Type B pancreatic cell (in vitro differentiated cells): ENCODE measurements around the gene PM20D1. TPM values are rescaled to one million over a fixed set of nuclear protein-coding genes. Genes with fewer than 3 reads are reported as not detected.

ENCODE experiments used
- DNase-seq: peaks from one replicate; pipeline ENCODE4 v3.0.0; 2021; ENCODE audit warnings: mixed read lengths; ENCODE audit not compliant: unreplicated experiment; ENCODE audit errors: extremely low spot score
- H3K27ac Mint-ChIP-seq: 2 replicates; pipeline ENCODE4 v1.8.0; 2021; ENCODE audit warnings: mild to moderate bottlenecking, mixed read lengths
- H3K27me3 Mint-ChIP-seq: 2 replicates; pipeline ENCODE4 v1.8.0; 2021; ENCODE audit warnings: mixed read lengths
- H3K36me3 Mint-ChIP-seq: 2 replicates; pipeline ENCODE4 v1.8.0; 2021; ENCODE audit warnings: mixed read lengths
- H3K4me1 Mint-ChIP-seq: one replicate; pipeline ENCODE4 v1.8.0; 2021; ENCODE audit warnings: mixed read lengths; ENCODE audit not compliant: unreplicated experiment
- H3K4me3 Mint-ChIP-seq: 2 replicates; pipeline ENCODE4 v1.8.0; 2021; ENCODE audit warnings: mild to moderate bottlenecking, mixed read lengths
- H3K9me3 Mint-ChIP-seq: 2 replicates; pipeline ENCODE4 v1.8.0; 2021; ENCODE audit warnings: mixed read lengths
- total RNA-seq: library from RNA; stranded (reverse); gene quantifications from 2 replicates; pipeline ENCODE4 v1.2.1, GENCODE V29; 2021; ENCODE audit warnings: low replicate concordance
- TF ChIP-seq, protein P1 (sequence below): fragments of 200-600 bp; sonication (generic); conservative IDR thresholded peaks from 2 replicates; pipeline ENCODE4 v1.5.0; 2021; ENCODE audit warnings: antibody characterized with exemption, mild to moderate bottlenecking

PM20D1 gene
- total RNA-seq, 1 donor from 2014 or later = not detected

DNA sequence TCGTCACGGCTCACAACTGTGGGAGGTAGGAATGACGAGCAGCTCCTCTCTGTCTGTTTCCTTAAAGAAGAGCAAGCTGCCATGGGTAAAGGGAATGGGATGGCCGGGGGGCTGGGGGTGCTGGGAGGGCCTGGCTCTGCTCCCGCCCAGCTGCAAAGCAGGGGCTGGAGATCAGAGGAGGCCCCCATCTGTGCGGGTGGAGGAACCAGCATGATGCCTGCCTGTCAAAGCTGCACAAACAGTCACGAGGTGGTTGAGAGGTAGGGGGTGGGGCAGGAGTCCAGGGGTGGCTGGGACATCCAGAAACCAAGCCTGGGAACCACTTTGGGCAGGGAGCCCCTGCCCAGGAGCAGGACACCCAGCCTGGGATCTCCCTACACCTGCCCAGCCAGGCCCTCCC is 49.5 kb downstream of the PM20D1 start:
- H3K27ac Mint-ChIP-seq = no peak overlapping the region
- no peak overlapping the region for H3K4me3 Mint-ChIP-seq
- peaks cover 16% of the 10 kb centered on the region for H3K36me3 Mint-ChIP-seq
- peaks cover 6% of the 10 kb centered on the region for H3K4me1 Mint-ChIP-seq
- H3K9me3 Mint-ChIP-seq = no peaks in the 10 kb centered on the region
- DNase-seq = no peak
- TF ChIP-seq, protein P1, sequence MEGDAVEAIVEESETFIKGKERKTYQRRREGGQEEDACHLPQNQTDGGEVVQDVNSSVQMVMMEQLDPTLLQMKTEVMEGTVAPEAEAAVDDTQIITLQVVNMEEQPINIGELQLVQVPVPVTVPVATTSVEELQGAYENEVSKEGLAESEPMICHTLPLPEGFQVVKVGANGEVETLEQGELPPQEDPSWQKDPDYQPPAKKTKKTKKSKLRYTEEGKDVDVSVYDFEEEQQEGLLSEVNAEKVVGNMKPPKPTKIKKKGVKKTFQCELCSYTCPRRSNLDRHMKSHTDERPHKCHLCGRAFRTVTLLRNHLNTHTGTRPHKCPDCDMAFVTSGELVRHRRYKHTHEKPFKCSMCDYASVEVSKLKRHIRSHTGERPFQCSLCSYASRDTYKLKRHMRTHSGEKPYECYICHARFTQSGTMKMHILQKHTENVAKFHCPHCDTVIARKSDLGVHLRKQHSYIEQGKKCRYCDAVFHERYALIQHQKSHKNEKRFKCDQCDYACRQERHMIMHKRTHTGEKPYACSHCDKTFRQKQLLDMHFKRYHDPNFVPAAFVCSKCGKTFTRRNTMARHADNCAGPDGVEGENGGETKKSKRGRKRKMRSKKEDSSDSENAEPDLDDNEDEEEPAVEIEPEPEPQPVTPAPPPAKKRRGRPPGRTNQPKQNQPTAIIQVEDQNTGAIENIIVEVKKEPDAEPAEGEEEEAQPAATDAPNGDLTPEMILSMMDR = no peak
- no peaks in the 10 kb centered on the region for H3K27me3 Mint-ChIP-seq

DNA sequence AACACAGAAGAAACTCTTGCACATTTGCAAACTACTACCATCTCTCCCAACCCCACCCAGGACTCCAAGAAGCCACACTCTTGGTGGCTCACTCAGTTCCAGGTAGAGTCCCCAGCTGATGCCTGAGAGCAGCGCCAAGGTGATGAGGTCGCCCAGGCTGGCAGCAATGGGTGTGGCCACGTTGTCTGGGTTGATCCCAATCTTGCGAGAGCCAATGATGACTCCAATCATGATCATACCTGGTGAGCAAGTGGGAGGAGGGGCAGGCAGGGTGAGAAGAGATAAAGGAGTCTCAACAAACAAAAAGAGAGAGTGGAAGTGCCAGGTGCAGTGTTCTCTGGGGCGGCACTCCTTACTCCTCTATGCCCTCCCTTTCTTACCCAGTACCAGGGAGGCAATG is 51.4 kb downstream of the PM20D1 start:
- H3K4me1 Mint-ChIP-seq = peaks cover 4% of the 10 kb centered on the region
- no peak for DNase-seq
- no peaks in the 10 kb centered on the region for H3K9me3 Mint-ChIP-seq
- H3K27ac Mint-ChIP-seq = no peak overlapping the region
- H3K4me3 Mint-ChIP-seq = no peak overlapping the region
- peaks cover 16% of the 10 kb centered on the region for H3K36me3 Mint-ChIP-seq
- TF ChIP-seq, protein P1 = no peak
- no peaks in the 10 kb centered on the region for H3K27me3 Mint-ChIP-seq

DNA sequence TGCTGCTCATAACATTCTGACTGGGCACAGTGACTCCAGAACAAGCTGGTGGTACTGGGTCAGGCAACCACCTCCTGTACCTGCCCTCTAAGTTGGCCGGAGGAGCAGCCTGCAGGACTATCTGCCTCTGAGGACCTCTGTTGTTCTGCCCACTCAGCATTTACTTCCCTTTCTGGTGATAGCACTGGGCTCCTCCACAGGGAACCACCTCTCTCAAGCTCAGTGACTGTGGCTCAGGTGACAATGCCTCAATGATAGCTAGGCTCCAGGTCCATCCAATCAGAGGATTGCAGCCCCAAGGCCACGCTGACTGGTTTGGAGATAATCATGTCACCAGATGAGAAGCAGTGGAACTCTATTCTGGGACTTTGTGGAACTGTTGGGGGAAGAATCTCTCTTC is 52.8 kb downstream of the PM20D1 start:
- H3K27me3 Mint-ChIP-seq = no peaks in the 10 kb centered on the region
- no peak for DNase-seq
- H3K36me3 Mint-ChIP-seq = peaks cover 16% of the 10 kb centered on the region
- H3K9me3 Mint-ChIP-seq = no peaks in the 10 kb centered on the region
- no peak overlapping the region for H3K4me3 Mint-ChIP-seq
- H3K27ac Mint-ChIP-seq = no peak overlapping the region
- H3K4me1 Mint-ChIP-seq = peaks cover 4% of the 10 kb centered on the region
- TF ChIP-seq, protein P1 = no peak

DNA sequence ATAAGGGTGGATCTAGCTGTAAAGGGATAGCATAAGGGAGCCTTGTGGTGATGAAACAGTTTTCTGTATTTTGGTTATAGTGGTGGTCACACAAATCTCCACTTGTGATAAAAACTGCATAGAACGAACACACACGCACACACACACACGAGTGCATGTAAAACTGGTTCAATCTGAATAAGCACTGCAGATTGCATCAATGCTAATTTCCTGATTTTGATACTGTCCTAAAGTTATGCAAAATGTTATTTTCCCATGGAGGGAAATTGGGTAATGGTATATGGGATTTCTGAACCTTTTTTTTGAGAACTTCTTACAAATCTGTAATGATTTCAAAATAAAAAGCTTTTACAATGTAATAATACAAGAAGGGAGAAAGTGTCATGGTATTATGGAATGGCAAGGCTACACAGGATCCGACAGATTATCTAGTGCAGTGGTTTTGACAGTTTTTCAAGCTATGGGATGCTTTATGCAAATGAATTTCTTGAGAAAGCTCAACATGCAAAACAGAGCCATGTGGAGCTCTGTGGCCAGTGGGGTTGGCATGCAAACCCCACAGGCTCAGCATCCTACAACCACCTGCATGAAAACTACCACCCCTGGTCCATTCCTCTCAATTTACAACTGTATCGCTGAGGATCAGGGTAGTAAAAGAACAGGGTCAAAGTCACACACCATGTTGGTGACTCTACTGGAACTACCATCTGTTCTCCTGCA is 55.8 kb downstream of the PM20D1 start:
- Mint-ChIP-seq H3K9me3 (no peaks in the 10 kb centered on the region), H3K36me3 (peaks cover 16% of the 10 kb centered on the region), H3K4me1 (peaks cover 4% of the 10 kb centered on the region), H3K27ac (no peak overlapping the region), H3K4me3 (no peak overlapping the region), H3K27me3 (no peaks in the 10 kb centered on the region)
- TF ChIP-seq, protein P1 = no peak
- no peak for DNase-seq

DNA sequence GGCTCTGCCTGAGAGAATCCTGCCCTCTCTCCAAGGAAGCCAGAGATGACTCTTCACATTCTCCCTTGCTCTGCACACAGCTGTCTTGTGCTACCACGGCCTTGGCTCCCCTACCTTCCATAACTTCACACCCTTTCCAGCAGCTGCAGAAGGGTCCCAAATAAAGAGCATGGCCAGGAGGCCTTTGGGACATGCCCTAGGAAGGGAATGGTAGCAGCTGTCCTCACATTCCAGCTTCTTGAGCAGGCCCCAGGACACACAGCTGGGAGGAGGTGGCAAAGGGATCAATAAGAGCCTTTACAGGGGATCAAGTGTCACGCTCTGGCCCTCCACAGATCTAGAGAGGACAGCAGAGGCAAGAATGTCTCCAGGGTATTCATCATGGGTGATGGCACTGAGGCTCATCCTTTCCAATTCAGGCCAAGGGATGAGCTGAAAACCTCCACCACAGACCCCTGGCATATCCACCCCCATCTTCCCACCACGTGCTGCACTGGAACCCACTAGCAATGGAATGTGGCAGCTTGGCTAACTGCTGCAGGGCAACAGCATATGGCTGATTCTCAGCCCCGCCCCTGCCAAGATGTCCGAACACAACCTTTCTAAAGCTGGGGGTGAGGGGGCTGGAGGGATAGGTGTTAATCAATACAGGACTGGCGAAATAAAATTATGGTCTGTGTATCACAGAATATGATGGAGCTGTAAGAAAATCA is 56.8 kb downstream of the PM20D1 start:
- peaks cover 9% of the 10 kb centered on the region for H3K36me3 Mint-ChIP-seq
- H3K27ac Mint-ChIP-seq = no peak overlapping the region
- no peak for DNase-seq
- TF ChIP-seq, protein P1 = no peak
- no peaks in the 10 kb centered on the region for H3K9me3 Mint-ChIP-seq
- H3K4me1 Mint-ChIP-seq = peaks cover 4% of the 10 kb centered on the region
- H3K27me3 Mint-ChIP-seq = no peaks in the 10 kb centered on the region
- no peak overlapping the region for H3K4me3 Mint-ChIP-seq
